Measurements from ENCODE around the gene SLX9. TPM values are rescaled to one million over a fixed set of nuclear protein-coding genes. Genes with fewer than 3 reads are reported as not detected.

Gene SLX9
- total and polyA plus RNA-seq, 2 donors (not counting 1 experiment from before 2014, with no cell fraction given): 11.7 to 15.9 TPM

GRCh38 chr21:44905016-44905727 lies 34.7 kb upstream of the SLX9 start:
- peaks cover 80% of the 10 kb centered on the region for H4K20me1 ChIP-seq (ENCODE audit: control insufficient read depth, insufficient read depth, low read length, poor library complexity, severe bottlenecking)
- no peaks in the 10 kb centered on the region for H3K9me3 ChIP-seq (ENCODE audit: control extremely low read depth in 1 of 3, control insufficient read depth in 2 of 3, insufficient read depth in 1 of 3, low read length in 2 of 3)
- intact Hi-C loops (cut with micrococcal nuclease): no loop called here
- no peak overlapping the region for H3K27ac ChIP-seq (ENCODE audit: low read length in 2 of 2)
- H3K4me2 ChIP-seq (replicated peaks; ENCODE audit: low read depth, low read length, poor library complexity, severe bottlenecking): no peak overlapping the region
- WGBS (ENCODE audit: insufficient coverage): 94% methylated on average over 19 of the region's 22 CpGs
- DNase-seq (no peak), ATAC-seq (ENCODE audit: low read depth) (no peak)
- peaks cover 20 to 36% of the 10 kb centered on the region in 2 donors for H3K4me1 ChIP-seq (ENCODE audit: control insufficient read depth in 2 of 2, insufficient read depth in 2 of 2, low read length in 2 of 2)
- no peak overlapping the region for H2AFZ ChIP-seq (ENCODE audit: insufficient read depth, low read depth, low read length, poor library complexity, severe bottlenecking)
- Mint-ChIP-seq H3K27me3 (no peaks in the 10 kb centered on the region), H3K9me3 (ENCODE audit: insufficient read depth) (no peaks in the 10 kb centered on the region), H3K4me1 (peaks cover 42% of the 10 kb centered on the region), H3K4me3 (no peak overlapping the region), H3K27ac (no peak overlapping the region)
- no peak overlapping the region for H3K4me3 ChIP-seq (ENCODE audit: control extremely low read depth in 1 of 5, extremely low read depth in 1 of 5, insufficient read depth in 1 of 5, low read depth in 2 of 5, low read length in 4 of 5)
- no peak overlapping the region for H3K9ac ChIP-seq (ENCODE audit: low read length)
- H3K36me3 ChIP-seq (replicated peaks in 1 of 2; ENCODE audit: control extremely low read depth in 1 of 2, control insufficient read depth in 1 of 2, extremely low read depth in 1 of 2, insufficient read depth in 2 of 2, low read length in 1 of 2): peaks cover 11 to 79% of the 10 kb centered on the region in 2 experiments
- no peaks in the 10 kb centered on the region for H3K27me3 ChIP-seq (replicated peaks in 1 of 4; ENCODE audit: control extremely low read depth in 1 of 4, control insufficient read depth in 3 of 4, insufficient read depth in 4 of 4, low read length in 3 of 4)
- peaks cover 58% of the 10 kb centered on the region for H3K79me2 ChIP-seq (ENCODE audit: control insufficient read depth, insufficient read depth, low read length)
- TF ChIP-seq, protein P1, sequence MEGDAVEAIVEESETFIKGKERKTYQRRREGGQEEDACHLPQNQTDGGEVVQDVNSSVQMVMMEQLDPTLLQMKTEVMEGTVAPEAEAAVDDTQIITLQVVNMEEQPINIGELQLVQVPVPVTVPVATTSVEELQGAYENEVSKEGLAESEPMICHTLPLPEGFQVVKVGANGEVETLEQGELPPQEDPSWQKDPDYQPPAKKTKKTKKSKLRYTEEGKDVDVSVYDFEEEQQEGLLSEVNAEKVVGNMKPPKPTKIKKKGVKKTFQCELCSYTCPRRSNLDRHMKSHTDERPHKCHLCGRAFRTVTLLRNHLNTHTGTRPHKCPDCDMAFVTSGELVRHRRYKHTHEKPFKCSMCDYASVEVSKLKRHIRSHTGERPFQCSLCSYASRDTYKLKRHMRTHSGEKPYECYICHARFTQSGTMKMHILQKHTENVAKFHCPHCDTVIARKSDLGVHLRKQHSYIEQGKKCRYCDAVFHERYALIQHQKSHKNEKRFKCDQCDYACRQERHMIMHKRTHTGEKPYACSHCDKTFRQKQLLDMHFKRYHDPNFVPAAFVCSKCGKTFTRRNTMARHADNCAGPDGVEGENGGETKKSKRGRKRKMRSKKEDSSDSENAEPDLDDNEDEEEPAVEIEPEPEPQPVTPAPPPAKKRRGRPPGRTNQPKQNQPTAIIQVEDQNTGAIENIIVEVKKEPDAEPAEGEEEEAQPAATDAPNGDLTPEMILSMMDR (IDR thresholded peaks at IDR 0.05): no peak
- TF ChIP-seq EZH2 (IDR thresholded peaks at IDR 0.05; ENCODE audit: borderline replicate concordance, insufficient read depth, low read depth, low read length, poor library complexity, severe bottlenecking): no peak
- ChIA-PET CTCF (no interaction called here), POLR2A (interaction anchor here (0.6 kb wide), 1 partner anchor 1579 kb away, joined by 3 read pairs; no protein-coding TSS in a partner anchor)

DNA sequence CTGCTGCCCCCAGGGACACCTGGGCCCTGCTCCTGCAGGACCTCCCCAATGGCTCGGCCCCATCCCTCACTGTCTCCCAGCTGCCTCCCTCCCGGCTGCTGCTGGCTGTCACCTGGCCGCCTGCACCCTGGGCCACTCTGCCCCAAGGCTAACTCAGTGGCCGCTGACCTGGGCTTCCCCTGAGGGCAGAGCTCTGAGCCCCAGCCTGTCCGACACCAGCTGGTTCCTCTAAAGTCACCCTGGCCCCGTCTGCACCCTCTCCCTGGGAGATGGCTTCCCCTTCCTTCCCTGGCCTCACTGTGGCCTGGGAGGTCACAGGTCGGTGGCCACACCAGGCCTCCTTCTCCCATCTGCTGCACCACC lies 34.1 kb upstream of the SLX9 start:
- Mint-ChIP-seq H3K27ac (peak overlapping the region; percentile 59), H3K27me3 (no peaks in the 10 kb centered on the region), H3K4me1 (peaks cover 46% of the 10 kb centered on the region), H3K9me3 (ENCODE audit: insufficient read depth) (no peaks in the 10 kb centered on the region), H3K4me3 (no peak overlapping the region)
- Histone ChIP-seq H3K9me3 (ENCODE audit: control extremely low read depth in 1 of 3, control insufficient read depth in 2 of 3, insufficient read depth in 1 of 3, low read length in 2 of 3) (no peaks in the 10 kb centered on the region), H3K4me2 (replicated peaks; ENCODE audit: low read depth, low read length, poor library complexity, severe bottlenecking) (no peak overlapping the region), H4K20me1 (ENCODE audit: control insufficient read depth, insufficient read depth, low read length, poor library complexity, severe bottlenecking) (peaks cover 75% of the 10 kb centered on the region), H3K79me2 (ENCODE audit: control insufficient read depth, insufficient read depth, low read length) (peaks cover 63% of the 10 kb centered on the region), H3K27ac (ENCODE audit: low read length in 2 of 2) (no peak overlapping the region), H3K4me3 (ENCODE audit: control extremely low read depth in 1 of 5, extremely low read depth in 1 of 5, insufficient read depth in 1 of 5, low read depth in 2 of 5, low read length in 4 of 5) (no peak overlapping the region), H3K36me3 (replicated peaks in 1 of 2; ENCODE audit: control extremely low read depth in 1 of 2, control insufficient read depth in 1 of 2, extremely low read depth in 1 of 2, insufficient read depth in 2 of 2, low read length in 1 of 2) (peaks cover 11 to 78% of the 10 kb centered on the region in 2 experiments), H3K4me1 (ENCODE audit: control insufficient read depth in 2 of 2, insufficient read depth in 2 of 2, low read length in 2 of 2) (peaks cover 26 to 41% of the 10 kb centered on the region in 2 donors), H3K9ac (ENCODE audit: low read length) (no peak overlapping the region), H3K27me3 (replicated peaks in 1 of 4; ENCODE audit: control extremely low read depth in 1 of 4, control insufficient read depth in 3 of 4, insufficient read depth in 4 of 4, low read length in 3 of 4) (no peaks in the 10 kb centered on the region), H2AFZ (ENCODE audit: insufficient read depth, low read depth, low read length, poor library complexity, severe bottlenecking) (no peak overlapping the region)
- intact Hi-C loops (cut with micrococcal nuclease): no loop called here
- DNase-seq (no peak), ATAC-seq (ENCODE audit: low read depth) (no peak)
- 93% methylated on average over 7 of the region's 7 CpGs for WGBS (ENCODE audit: insufficient coverage)
- no peak for TF ChIP-seq EZH2 (IDR thresholded peaks at IDR 0.05; ENCODE audit: borderline replicate concordance, insufficient read depth, low read depth, low read length, poor library complexity, severe bottlenecking)
- TF ChIP-seq, protein P1 (IDR thresholded peaks at IDR 0.05): no peak
- ChIA-PET CTCF (no interaction called here), POLR2A (interaction anchor here (0.6 kb wide), 1 partner anchor 1580 kb away, joined by 3 read pairs; no protein-coding TSS in a partner anchor)
